Heart right ventricle (tissue), 16 donors: ENCODE results near the gene AKAP13. TPM values are rescaled to one million over a fixed set of nuclear protein-coding genes. Genes with fewer than 3 reads are reported as not detected.
A peak's percentile ranks its signal among the peaks of the same experiment; 100 is the strongest.

Source experiments
- ATAC-seq, 8 donors: fragments of 200-7000 bp; cut with Tn5 transposase; one replicate each; pipeline ENCODE4 v1.9.1; 2020; ENCODE audit warnings: mild to moderate bottlenecking in 8 of 8, moderate library complexity in 8 of 8, moderate number of reproducible peaks in 1 of 8
- DNase-seq, 2 donors: peaks; one replicate each; pipeline ENCODE4 v3.0.0-alpha.2; 2020
- H3K27ac ChIP-seq, 10 donors: fragments of 200-600 bp; sonication (generic) in 2 of 10; one replicate each; pipeline versions ENCODE4 v1.5.0 to v1.8.0; 2020 to 2022; ENCODE audit warnings: mild to moderate bottlenecking in 3 of 10
- H3K27me3 ChIP-seq, 7 donors: fragments of 200-600 bp; one replicate each; pipeline ENCODE4 v1.8.0; 2021 to 2022; ENCODE audit warnings: mild to moderate bottlenecking in 2 of 7
- H3K36me3 ChIP-seq, 9 donors: fragments of 200-600 bp; sonication (generic) in 1 of 9; one replicate each; pipeline versions ENCODE4 v1.5.0 to v1.8.0; 2020 to 2022; ENCODE audit warnings: mild to moderate bottlenecking in 2 of 9
- H3K4me1 ChIP-seq, 9 donors: fragments of 200-600 bp; sonication (generic) in 1 of 9; one replicate each; pipeline versions ENCODE4 v1.5.0 to v1.8.0; 2020 to 2022; ENCODE audit warnings: mild to moderate bottlenecking in 4 of 9
- H3K4me3 ChIP-seq, 10 donors: fragments of 200-600 bp; sonication (generic) in 2 of 10; one replicate each; pipeline versions ENCODE4 v1.5.0 to v1.8.0; 2020 to 2022; ENCODE audit warnings: mild to moderate bottlenecking in 7 of 10, moderate library complexity in 2 of 10
- H3K9me3 ChIP-seq, 11 donors: fragments of 200-600 bp in 10 of 11; sonication (generic) in 2 of 11; one replicate each; pipeline versions ENCODE4 v1.5.0 to v1.8.0; 2013 to 2022; ENCODE audit warnings: mild to moderate bottlenecking in 2 of 11, control low read depth in 1 of 11, moderate library complexity in 1 of 11
- CTCF ChIP-seq, 9 donors: fragments of 200-600 bp; sonication (generic) in 2 of 9; IDR thresholded peaks; one replicate each; pipeline versions ENCODE4 v1.5.0 to v1.8.0; 2021 to 2022; ENCODE audit warnings: antibody characterized with exemption in 9 of 9, mild to moderate bottlenecking in 5 of 9, moderate library complexity in 1 of 9
- WGBS, 2 donors: extraction: QIAGEN DNeasy Blood & Tissue Kit; methylation state at CpG; one replicate each; pipeline ENCODE4 v1.1.7; 2013; ENCODE audit warnings: inconsistent platforms in 1 of 2; 5-methylcytosine and 5-hydroxymethylcytosine counted together
- intact Hi-C, 10 donors: fragments of 100-400 bp; cut with DNase I; formaldehyde crosslinking; loops; one replicate each; pipeline versions ENCODE4 v1.11.1 to v1.14.2; 2022
- polyA plus RNA-seq, 2 donors: library from polyadenylated mRNA; stranded (reverse); fragments of 200-250 nt; gene quantifications; one replicate each; pipeline ENCODE4 v1.2.3, GENCODE V29; 2013
- total RNA-seq, 10 donors: library from RNA; stranded (reverse); fragmentation: NEBNext Ultra II Directional in 3 of 10; extraction: Animal tissue kit (Norgen Biotek cat#: 25700) in 3 of 10; gene quantifications; one replicate each; pipeline versions ENCODE4 v1.2.1 to v1.2.4, GENCODE V29; 2021 to 2023
- donor health status: Arrhythmogenic right ventricular cardiomyopathy.
- donor health status: ischemic (EF 13 %, LVEDD 7.1; RV severe dilation, severe dysfunction).
- donor health status: healthy with polysubstance abuse.
- donor health status: DM: no; HTN: yes; CAD: no.
- donor health status: DM: no; HTN: no; CAD: no.
- donor health status: ischemic (EF 25% LVEDD 6.9; RV normal size, moderate dysfunction).
- donor health status: ischemic (EF 25% LVEDD 5.7; RV mildly dilated, moderate dysfunction).
- donor health status: healthy.
- donor health status: DM: yes; HTN: yes; CAD: no.
- donor health status: Ischemic cardiomyopathy.
- donor health status: ischemic (EF 35%, LVEDD 5.7; RV mildly dilated, moderate dysfunction).
- donor health status: nonischemic (EF 11% LVEDD 7.7; RV severe dilation, severe dysfunction).
- donor health status: DM: yes; HTN: yes; CAD: no.
- donor health status: PGD.
- donor health status: ischemic (EF 29% LVEDD 5.4; RV normal size, mild dysfunction).
- donor health status: nonischemic (EF 23%, LVEDD 6.1; RV moderate dilation, normal function).

Gene AKAP13
- total and polyA plus RNA-seq, 12 donors: 89.3 to 645 (median 480) TPM

GRCh38 chr15:85475317-85475701, 94.9 kb downstream of the AKAP13 start:
- peak overlapping the region in 2 of 10 donors; percentile 9 to 11 for H3K27ac ChIP-seq
- TF ChIP-seq CTCF (IDR thresholded peaks at IDR 0.05): no peak
- ATAC-seq (peak in 2 of 8 donors; percentile 6 to 7), DNase-seq (no peak)
- intact Hi-C loops: loop anchor here in 2 of 10 donors (10.0 kb wide), 2 partner anchors 91 to 359 kb away; partner anchors contain the start of gene AKAP13 (in 1 of the 2)
- H3K36me3 ChIP-seq: no peaks in the 10 kb centered on the region
- no peaks in the 10 kb centered on the region for H3K27me3 ChIP-seq
- peaks cover 25 to 98% (median 85%) of the 10 kb centered on the region in 9 donors for H3K4me1 ChIP-seq
- no peak overlapping the region for H3K4me3 ChIP-seq
- WGBS, 2 donors: 24 to 28% methylated on average over 1 of the region's 1 CpG
- no peaks in the 10 kb centered on the region for H3K9me3 ChIP-seq

- no peaks in the 10 kb centered on the region for H3K36me3 ChIP-seq
- no peak for TF ChIP-seq CTCF (IDR thresholded peaks at IDR 0.05)
- H3K9me3 ChIP-seq: no peaks in the 10 kb centered on the region
- peaks cover 25 to 98% (median 83%) of the 10 kb centered on the region in 9 donors for H3K4me1 ChIP-seq
- ATAC-seq (peak in 1 of 8 donors; percentile 6), DNase-seq (no peak)
- no peaks in the 10 kb centered on the region for H3K27me3 ChIP-seq
- H3K27ac ChIP-seq: peak overlapping the region in 1 of 10 donors; percentile 9
- intact Hi-C loops: loop anchor here in 2 of 10 donors (10.0 kb wide), 2 partner anchors 91 to 359 kb away; partner anchors contain the start of gene AKAP13 (in 1 of the 2)
- no peak overlapping the region for H3K4me3 ChIP-seq
Observed at GRCh38 chr15:85475711-85476110, 95.3 kb downstream of the AKAP13 start.

GRCh38 chr15:85477061-85477460, 96.7 kb downstream of the AKAP13 start:
- ATAC-seq (no peak), DNase-seq (no peak)
- no peak for TF ChIP-seq CTCF (IDR thresholded peaks at IDR 0.05)
- H3K4me1 ChIP-seq: peaks cover 25 to 100% (median 88%) of the 10 kb centered on the region in 9 donors
- intact Hi-C loops: loop anchor here in 2 of 10 donors (10.0 kb wide), 2 partner anchors 92 to 358 kb away; partner anchors contain the start of gene AKAP13 (in 1 of the 2)
- 68 to 80% methylated on average over 2 of the region's 2 CpGs for WGBS, 2 donors
- no peak overlapping the region for H3K4me3 ChIP-seq
- no peaks in the 10 kb centered on the region for H3K9me3 ChIP-seq
- H3K27ac ChIP-seq: peak overlapping the region in 1 of 10 donors; percentile 21
- H3K36me3 ChIP-seq: no peaks in the 10 kb centered on the region
- no peaks in the 10 kb centered on the region for H3K27me3 ChIP-seq

- no peak for DNase-seq
- TF ChIP-seq CTCF (IDR thresholded peaks at IDR 0.05): no peak
- Histone ChIP-seq H3K4me3 (no peak overlapping the region), H3K36me3 (no peaks in the 10 kb centered on the region), H3K27ac (peak overlapping the region in 1 of 10 donors; percentile 21), H3K4me1 (peaks cover 25 to 100% (median 90%) of the 10 kb centered on the region in 9 donors), H3K27me3 (no peaks in the 10 kb centered on the region), H3K9me3 (no peaks in the 10 kb centered on the region)
- ATAC-seq: peak; percentile 32 to 73 (median 52)
- WGBS, 2 donors: 36 to 54% methylated on average over 4 of the region's 4 CpGs
- intact Hi-C loops: loop anchor here in 2 of 10 donors (10.0 kb wide), 2 partner anchors 93 to 357 kb away; partner anchors contain the start of gene AKAP13 (in 1 of the 2)
Observed at GRCh38 chr15:85477730-85478129, 97.3 kb downstream of the AKAP13 start.
